DMS153 treated with DMSO at 0.1 percent for 48 hours (cell line): ENCODE results near the gene AK1.

Experiments used
- DNase-seq: peaks from one replicate; lab custom pipeline; 2025; ENCODE audit not compliant: unreplicated experiment; lab: John Stamatoyannopoulos, UW

AK1 gene

GRCh38 chr9:127825319-127826051, 52.0 kb downstream of the AK1 start:
- no peak for DNase-seq

- DNase-seq = no peak
Measured at GRCh38 chr9:127822108-127822507, 55.4 kb downstream of the AK1 start.

- no peak for DNase-seq
Measured at GRCh38 chr9:127818574-127818973, 58.9 kb downstream of the AK1 start.

GRCh38 chr9:127817881-127818434, 59.5 kb downstream of the AK1 start:
- DNase-seq = no peak

- DNase-seq = no peak
Measured at GRCh38 chr9:127816728-127817127, 60.7 kb downstream of the AK1 start.
